Stomach (tissue), 4 donors: ENCODE results near the gene MYOM1.

Experiments
- POLR2A ChIP-seq, 4 donors: fragments of 450-650 bp; IDR thresholded peaks; one replicate each; pipeline ENCODE4 v1.6.1; 2016; ENCODE audit warnings: antibody characterized with exemption in 4 of 4, control low read depth in 2 of 4, mild to moderate bottlenecking in 1 of 4, moderate library complexity in 1 of 4
- POLR2AphosphoS5 ChIP-seq, 3 donors: sonication (generic); formaldehyde crosslinking; IDR thresholded peaks; one replicate each; pipeline ENCODE4 v1.6.1; 2016; ENCODE audit warnings: antibody characterized with exemption in 3 of 3
- TF ChIP-seq, protein P1 (sequence below), 7 experiments: fragments of 450-650 bp in 4 of 7; fragments of 200-600 bp in 3 of 7; sonication (generic) in 3 of 7; IDR thresholded peaks; one replicate each; pipeline ENCODE4 v1.5.1; 2016 to 2019; ENCODE audit warnings: antibody characterized with exemption in 7 of 7, control low read depth in 2 of 7, mild to moderate bottlenecking in 1 of 7

DNA sequence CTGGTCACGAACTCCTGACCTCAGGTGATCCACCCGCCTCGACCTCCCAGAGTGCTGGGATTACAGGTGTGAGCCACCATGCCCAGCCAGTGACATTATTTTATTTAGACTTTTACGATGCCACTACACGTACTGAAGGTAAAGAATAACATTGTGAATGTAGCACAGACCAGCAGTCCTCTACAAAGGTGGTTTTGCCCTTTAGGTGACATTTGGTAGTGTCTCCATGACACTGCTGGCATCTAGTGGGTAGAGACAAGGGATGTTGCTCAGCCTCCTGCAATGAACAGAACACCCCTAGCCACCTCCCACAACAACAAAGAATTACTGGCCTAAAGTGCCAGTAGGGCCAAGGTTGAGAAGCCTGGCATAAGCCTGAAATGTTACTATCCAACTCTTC lies 69.5 kb downstream of the MYOM1 start:
- TF ChIP-seq, protein P1, sequence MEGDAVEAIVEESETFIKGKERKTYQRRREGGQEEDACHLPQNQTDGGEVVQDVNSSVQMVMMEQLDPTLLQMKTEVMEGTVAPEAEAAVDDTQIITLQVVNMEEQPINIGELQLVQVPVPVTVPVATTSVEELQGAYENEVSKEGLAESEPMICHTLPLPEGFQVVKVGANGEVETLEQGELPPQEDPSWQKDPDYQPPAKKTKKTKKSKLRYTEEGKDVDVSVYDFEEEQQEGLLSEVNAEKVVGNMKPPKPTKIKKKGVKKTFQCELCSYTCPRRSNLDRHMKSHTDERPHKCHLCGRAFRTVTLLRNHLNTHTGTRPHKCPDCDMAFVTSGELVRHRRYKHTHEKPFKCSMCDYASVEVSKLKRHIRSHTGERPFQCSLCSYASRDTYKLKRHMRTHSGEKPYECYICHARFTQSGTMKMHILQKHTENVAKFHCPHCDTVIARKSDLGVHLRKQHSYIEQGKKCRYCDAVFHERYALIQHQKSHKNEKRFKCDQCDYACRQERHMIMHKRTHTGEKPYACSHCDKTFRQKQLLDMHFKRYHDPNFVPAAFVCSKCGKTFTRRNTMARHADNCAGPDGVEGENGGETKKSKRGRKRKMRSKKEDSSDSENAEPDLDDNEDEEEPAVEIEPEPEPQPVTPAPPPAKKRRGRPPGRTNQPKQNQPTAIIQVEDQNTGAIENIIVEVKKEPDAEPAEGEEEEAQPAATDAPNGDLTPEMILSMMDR (IDR thresholded peaks at IDR 0.05), result no peak
- TF ChIP-seq POLR2A (IDR thresholded peaks at IDR 0.05), result no peak
- no peak for TF ChIP-seq POLR2AphosphoS5 (IDR thresholded peaks at IDR 0.05)
